Measurements from ENCODE around the gene OR52R1.

OR52R1 gene

DNA sequence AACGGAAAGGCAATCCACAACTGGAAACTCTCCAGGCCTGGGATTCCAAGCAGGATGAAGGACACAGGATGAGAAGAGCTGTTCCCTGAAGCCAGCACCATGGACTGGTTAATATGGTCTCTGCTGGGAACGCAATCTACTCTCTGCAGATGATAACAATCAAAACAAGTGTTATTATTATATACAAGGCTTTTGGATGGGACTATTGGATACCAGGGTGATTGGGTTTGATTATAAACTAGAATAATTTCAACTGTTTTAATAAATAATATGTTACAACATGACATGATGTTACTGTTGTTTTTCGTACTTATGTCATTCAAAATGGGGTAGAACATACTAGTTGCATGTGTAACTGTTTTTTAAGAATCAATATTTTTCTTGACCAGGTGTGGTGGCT, at the start of gene OR52R1:
TSS of gene OR52R1 (minus strand) at position 101 of the 400 bp plus-strand sequence. CDS start at position 101, 0 bp downstream.
- H3K27ac ChIP-seq, result no peak within 1 kb of the TSS
- TF ChIP-seq ZFX (IDR thresholded peaks at IDR 0.05; ENCODE audit: borderline replicate concordance) (no peak), CTCF (IDR thresholded peaks at IDR 0.05) (no peak)

GRCh38 chr11:4851033-4851432, 46.9 kb upstream of the OR52R1 start:
- TF ChIP-seq ZFX (IDR thresholded peaks at IDR 0.05; ENCODE audit: borderline replicate concordance) (no peak), CTCF (IDR thresholded peaks at IDR 0.05) (no peak)
- H3K27ac ChIP-seq, result no peak overlapping the region

DNA sequence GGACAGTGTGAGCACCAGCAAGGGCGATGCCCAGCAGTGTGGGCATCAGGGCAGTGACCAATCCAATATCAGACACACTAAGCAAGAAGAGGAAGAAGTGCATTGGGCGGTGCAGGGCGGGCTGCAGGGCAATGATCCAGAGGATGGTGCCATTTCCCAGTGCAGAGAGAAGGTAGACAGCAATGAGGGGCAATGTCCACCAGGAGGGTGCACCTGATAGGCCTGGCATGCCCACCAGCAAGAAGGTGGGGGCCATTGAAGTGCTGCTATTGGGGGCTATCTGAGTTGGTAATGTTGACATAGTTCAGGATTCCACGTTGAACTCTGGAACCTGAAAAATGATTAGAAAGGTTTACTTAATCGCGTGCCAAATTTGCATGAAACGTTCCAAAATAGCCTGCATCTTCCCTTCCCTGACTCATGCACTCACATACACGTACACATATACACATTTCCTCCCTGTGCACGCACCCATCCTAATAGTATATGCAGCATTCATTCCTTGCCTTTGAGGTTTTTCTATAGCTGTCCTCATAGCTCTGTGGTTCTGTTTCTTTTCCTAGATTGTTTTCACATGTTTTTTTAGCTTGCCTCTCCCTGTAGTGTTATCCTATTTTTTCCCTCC, 44.8 kb upstream of the OR52R1 start, which contains the start of gene OR51S1:
TSS of gene OR51S1 (minus strand) at position 301 of the 625 bp plus-strand sequence. CDS start at position 301, 0 bp downstream.
- TF ChIP-seq CTCF (IDR thresholded peaks at IDR 0.05) (no peak), ZFX (IDR thresholded peaks at IDR 0.05; ENCODE audit: borderline replicate concordance) (no peak)
- no peak within 1 kb of the TSS for H3K27ac ChIP-seq

DNA sequence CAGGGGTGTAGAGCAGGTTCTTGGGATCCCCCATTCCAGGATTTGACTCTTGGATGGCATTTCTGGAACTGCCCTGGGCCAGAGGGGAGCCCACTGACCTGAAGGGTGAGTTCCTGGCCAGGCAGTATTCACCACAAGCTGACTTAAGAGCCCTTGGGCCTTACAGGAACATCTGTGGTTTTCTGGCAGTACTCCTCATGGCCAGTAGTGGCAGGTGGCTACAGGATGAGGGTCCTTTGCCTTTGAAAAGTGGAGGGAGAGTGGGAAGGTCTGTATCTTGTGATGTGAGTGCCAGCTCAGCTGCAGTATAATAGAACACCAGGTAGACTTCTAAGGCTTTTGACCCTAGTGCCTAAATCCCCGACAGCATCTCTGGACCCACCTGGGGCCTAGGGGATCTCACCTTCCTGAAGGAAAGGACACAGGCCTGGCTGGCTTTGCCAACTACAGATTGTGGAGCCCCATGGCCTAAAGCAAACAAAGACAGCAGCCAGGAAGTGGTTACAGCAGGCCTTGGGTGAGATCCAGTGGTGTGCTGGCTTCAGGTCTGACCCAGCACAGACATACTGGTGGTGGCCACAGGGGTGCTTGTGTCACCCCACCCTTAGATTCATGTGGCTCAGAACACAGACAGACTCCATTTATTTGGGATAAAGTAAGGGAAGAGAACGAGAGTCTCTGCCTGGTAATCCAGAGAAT, 35.8 kb upstream of the OR52R1 start:
- TF ChIP-seq CTCF (IDR thresholded peaks at IDR 0.05) (no peak), ZFX (IDR thresholded peaks at IDR 0.05; ENCODE audit: borderline replicate concordance) (no peak)

DNA sequence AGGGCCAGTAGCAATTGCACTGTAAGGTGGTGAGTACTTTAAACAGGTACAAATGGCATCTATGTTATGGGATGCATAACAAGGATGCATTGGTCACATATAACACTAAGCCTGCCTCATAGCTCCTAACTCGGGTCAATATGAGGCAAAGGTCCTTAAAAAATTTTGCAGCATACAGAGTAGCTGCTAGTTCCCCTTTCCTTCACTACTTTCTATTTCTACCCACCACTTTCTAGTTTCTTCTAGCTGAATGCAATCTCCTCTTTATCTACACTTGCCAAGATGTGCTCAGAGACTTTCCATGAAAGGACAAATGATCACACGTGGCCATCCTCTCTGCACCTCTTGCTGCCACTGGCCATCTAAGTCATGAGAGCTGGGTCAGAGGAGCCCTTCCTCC, 26.7 kb upstream of the OR52R1 start:
- TF ChIP-seq ZFX (IDR thresholded peaks at IDR 0.05; ENCODE audit: borderline replicate concordance) (no peak), CTCF (IDR thresholded peaks at IDR 0.05) (no peak)
- no peak overlapping the region for H3K27ac ChIP-seq

More for the DNA sequence above, 35.8 kb upstream of the OR52R1 start:
- H3K27ac ChIP-seq, result no peak overlapping the region

- TF ChIP-seq CTCF (IDR thresholded peaks at IDR 0.05), result no peak
- no peak overlapping the region for H3K27ac ChIP-seq
Observed at GRCh38 chr11:4830346-4830745, 26.2 kb upstream of the OR52R1 start.

GRCh38 chr11:4826425-4826824, 22.2 kb upstream of the OR52R1 start:
- H3K27ac ChIP-seq, result no peak overlapping the region
- TF ChIP-seq CTCF (IDR thresholded peaks at IDR 0.05) (peak; percentile 21; the same call in 1 of the 2 replicates), ZFX (IDR thresholded peaks at IDR 0.05; ENCODE audit: borderline replicate concordance) (no peak)

Data from 22Rv1 (cell line).